Endometrium (tissue), 2 donors: Measurements from ENCODE around the gene COL18A1.

Source experiments
- FAIRE-seq: peaks from 2 replicates; lab custom pipeline; 2012; peaks lifted over from hg19 to GRCh38; lab: Jason Lieb, UNC
- donor health status: control.
- donor health status: control.

COL18A1 gene

DNA sequence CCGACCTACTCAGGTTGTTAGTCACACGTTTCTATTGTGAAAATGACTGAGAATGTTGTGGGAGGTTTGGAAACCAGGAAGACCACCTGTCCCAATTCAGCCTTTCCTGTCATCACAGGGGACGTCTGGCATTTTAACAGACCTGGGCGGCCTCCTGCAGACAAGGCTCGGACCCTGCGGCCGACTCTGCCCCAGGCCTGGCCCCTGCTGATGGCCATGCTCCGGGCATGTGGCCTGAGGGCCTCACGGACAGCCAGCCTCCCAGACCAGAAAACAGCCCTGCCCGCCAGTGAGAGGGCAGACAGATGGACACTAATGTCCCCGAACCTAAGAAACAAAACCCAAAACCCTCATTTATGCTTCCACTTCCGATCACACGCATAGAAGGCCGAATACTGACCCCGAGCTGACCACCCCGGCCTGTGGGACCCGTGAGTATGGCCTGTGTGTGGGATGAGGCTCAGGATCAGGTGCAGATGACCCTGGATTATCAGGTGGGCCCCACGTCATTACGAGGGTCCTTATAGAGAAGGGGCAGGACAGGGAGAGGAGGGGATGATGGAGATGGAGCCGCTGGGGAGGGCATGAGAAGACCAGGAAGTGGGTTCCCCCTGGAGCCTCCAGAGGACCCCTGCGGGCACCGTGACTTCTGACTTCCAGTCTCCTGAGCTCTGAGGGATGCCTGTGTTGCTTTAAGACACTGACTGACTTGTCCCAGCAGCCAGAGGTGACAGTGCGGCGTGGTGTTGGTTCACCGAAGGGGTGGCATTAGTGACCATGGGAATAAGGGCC, 9.6 kb downstream of the COL18A1 start:
- FAIRE-seq: no peak

DNA sequence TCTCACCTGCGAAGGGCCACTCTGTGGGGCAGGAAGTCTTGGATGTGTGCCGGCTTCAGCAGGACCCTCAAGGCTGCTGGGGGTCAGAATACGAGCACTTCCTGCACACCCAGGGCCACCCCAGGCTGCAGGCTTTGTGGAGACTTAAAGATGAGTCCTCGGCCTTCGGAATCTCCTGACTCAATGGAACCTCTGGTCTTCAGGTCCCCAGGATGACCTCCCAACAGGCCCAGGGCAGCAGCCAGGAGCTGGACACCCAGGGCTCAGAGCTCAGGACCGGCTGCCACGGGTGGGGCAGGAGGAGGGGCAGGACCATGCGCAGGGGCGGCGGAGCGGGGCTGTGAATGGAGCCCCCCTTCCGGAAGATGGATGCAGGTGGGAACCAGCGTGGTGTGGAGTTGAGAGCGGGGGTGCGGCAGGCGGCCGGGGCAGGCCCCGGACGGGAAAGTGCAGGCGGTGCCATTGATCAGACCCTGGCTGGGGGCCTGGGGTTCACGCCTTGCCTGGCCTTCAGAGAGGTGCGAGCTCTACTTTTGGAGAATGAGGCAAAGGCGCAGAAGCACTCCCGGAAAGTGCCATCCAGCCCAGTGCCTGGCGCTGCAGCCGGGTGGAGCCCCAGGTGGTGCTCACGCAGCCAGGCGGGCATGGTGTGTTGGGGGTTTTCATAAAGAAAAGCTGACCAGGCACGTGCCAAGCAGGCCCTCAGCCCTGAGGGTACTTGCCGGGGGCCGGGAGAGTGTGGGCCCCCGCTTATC, 10.4 kb downstream of the COL18A1 start:
- FAIRE-seq: no peak

DNA sequence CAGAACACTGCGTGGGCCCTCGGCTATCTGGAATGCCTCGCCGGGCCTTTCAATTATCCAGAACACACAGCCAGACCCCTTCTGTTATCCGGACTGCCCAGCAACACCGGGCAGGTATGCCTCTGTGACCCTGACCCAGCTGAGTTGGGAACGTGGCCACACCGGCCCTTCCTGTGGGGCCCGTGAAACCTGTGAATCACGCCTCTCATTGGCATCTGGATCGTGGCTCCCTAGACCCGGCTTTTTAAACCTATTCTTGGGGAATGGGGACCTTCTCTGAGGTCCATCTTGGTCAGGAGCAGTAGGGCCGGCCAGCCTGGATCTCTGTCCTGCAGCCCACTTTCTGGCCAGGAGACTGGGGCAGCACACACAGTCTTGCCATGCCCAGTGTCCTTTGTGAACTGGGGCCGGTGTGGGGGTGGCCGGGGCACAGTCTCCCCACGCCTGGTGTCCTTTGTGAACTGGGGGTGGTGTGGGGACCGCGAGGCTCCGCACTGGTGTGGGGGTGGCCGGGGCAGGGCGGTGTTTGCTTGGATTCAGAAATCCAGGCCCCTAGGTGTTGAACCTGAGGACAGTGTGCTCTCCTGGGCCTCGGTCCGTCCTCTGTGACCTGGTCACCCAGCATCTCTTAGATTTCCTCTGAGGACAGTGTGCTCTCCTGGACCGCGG, 11.1 kb downstream of the COL18A1 start:
- no peak for FAIRE-seq

DNA sequence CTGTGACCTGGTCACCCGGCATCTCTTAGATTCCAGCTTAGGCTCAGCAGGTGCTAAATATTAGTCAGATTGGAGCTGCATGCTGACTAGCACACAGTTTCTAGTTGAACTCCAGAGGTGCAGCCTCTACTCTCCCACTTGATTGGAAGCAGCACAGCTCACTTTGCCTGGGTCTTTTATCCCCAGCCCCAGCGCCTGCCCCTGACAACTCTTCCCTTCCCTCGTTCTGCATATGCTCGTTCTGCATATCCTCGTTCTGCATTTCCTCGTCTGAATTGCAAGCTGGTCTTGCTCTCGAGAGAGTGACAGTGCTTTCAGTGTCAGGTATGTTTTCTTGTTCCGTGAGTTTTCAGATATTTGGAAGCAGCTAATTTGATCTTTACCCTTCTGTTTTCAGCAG, 11.7 kb downstream of the COL18A1 start:
- FAIRE-seq: no peak

DNA sequence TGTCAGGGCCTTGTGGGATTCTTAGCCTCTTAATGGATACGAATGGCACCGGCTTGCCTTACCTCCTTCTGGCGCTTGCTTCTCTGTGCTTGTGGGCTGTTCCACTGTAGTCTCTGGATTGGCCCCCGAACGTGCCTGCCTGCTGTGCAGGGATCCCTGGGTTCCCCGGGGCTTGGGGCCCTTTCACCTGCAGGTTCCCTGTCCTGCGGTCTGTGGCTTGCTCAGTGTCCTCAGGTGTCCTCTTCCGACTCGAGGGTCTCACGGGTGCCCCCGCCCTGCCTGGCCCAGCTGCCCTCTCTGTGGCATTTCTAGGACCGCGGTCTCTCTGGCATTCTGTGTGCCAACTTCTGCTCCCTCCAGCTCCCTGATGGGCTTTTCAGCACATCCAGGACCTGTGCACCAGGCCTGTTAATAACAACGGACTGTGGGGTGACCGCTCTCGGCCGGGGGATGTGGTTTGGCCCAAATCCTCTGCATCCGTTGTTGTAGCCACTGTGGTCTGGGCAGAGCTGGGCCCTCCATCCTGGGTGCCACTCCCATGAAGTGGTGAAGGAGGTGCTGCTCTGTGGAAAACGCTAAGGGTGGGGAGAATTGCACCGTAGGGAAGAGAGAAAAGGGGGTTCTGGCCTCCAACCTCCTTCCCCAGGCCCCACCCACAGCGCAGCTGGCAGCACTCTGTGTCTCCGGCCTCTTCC, 12.4 kb downstream of the COL18A1 start:
- FAIRE-seq: no peak

DNA sequence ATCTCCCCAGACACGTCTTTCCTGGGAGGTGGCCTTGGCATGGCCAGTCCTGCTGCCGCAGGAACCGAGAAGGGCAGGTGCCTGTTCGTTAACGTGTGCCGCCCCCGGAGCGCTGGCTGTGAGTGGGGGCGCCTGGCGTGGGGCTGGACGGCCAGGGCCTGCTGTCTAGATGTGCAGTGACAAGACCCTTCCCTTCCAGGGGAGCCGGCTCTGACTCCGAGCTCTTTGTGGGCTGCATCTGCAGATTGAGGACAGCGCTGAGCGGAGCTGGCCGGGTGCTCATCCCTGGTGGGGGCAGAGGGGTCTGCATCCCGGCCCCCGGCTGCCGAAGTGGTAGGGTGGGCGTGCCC, 13.0 kb downstream of the COL18A1 start:
- no peak for FAIRE-seq

DNA sequence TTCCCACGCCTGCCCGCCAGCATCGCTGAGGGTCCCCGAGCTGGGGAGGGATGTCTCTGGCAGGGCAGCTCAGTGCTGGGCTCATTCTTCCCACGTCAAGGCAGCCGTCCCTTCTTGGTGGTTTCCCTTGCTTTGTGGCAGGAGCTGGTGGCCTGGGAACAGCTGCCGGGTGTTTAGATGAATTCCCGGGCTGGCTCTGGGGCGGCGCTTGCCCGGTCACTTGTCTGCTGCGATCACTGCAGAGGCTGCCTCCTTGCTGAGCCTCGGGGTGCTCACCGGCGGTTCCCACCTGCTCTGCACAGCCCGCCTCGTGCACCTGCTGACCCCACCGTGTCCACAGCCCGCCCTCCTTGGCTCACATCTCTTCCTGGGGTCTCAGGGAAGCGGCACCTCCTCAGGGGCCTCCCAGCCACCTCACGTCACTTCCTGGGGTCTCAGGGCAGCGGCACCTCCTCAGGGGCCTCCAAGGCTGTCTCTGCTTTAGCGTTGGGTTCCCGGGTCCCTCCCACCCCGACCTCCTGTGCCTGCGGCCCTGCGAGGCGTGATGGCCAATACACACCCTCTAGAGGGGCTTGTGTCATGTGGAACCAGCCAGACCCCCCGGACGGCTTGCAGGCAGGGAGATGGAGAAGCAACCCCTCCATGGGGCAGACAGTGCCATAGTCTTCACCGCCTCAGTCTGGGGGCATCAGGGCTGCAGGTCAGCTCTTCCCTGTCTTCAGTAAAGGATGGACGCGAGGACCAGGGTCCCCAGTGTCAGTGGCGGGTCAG, 13.5 kb downstream of the COL18A1 start:
- FAIRE-seq: no peak

DNA sequence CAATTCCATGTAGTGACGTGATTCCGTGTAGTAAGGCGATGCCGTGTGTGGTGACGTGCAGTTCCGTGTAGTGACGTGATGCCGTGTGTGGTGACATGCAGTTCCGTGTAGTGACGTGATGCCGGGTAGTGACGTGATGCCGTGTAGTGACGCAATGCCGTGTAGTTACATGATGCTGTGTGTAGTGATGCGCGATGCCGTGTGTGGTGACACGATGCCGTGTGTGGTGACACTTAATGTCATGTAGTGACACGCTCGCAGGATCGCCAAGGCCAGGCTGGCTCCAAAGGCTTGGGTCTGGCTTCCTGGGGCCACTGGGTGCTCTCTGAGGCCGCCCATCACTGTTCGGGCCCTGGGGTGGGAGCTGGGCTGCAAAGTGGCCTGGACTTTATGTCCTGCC, 14.2 kb downstream of the COL18A1 start:
- FAIRE-seq: no peak

DNA sequence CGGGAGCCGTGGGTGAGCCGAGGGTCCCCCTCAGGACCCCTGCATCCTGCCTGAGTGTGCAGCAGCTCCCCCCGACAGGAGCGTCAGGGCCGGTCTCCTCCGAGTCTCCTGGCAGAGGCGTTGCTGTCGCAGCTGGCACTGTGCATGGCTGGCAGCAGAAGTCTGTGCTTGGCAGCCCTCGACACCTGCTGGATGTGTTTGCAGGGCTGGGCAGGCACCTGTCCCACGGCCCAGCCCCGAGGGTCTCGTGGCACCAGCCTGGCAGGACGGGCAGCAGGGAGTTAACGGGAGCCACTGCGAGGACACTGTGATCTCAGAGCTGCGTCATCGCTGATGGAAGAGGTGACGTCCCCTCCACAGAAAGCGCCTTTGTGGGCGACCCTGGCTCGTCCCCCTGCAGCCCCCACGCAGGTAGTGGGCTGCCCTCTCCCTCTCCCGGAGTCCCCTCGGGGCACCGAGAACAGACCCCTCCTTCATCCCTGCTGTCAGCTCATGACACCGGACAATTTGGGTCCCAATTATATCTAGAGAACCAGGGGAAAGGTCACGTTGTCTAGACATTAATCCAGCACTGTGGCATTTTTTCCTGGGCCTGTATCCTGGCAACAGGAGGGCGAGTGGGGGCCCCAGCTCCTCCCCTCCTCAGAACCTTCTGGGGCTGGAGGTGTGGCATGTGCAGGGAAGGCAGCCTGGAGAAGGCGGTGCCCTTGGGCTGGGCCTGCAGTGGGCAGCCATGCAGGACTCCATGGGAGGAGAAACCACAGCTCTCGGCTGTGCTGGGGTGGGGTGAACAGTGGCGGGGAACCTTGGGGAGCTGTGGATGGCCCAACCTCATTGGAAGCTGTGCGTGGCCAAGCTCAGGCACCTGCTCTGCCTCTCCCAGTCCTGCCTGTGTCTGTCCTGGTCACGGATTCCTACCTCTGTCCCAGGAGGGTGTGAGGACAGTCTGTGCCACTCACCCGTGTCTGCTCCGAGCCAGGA, 15.4 kb downstream of the COL18A1 start:
- no peak for FAIRE-seq

DNA sequence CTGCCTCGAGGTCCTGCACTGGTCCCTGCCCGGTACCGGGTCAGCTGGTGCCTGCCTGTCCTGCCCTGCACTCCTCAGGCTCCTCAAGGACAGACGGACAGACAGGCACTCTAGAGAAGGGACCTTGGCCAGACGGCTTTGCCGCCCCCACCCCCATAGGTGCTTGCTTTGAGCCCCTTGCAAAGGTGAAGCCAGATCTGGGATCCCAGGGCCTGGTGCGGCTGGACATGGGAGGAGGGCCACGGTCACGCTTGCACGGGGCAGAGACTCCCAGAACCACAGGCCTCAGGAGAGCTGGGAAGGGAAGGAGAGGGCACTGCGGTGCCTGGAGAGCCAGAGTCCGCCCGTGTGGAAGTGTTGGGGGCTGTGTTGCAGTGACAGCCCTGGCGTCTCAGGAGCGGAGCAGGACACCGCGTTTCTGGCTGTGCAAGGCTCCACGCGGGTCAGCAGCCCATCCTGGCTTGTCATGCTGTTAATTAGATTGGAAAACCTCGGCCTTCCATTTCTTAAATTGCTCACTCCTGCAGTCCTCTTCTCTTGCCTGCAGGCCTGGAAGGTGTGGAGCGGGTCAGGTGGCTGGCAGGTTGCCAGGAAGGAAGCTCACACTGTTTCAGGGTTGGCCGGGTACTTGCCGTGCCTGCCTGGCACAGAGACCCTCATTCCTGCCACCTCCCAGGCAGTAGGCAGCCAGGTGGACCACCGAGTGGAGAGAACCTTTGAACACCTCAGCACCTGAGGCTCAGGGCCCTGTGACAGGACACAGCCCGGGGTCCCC, 16.3 kb downstream of the COL18A1 start:
- no peak for FAIRE-seq

DNA sequence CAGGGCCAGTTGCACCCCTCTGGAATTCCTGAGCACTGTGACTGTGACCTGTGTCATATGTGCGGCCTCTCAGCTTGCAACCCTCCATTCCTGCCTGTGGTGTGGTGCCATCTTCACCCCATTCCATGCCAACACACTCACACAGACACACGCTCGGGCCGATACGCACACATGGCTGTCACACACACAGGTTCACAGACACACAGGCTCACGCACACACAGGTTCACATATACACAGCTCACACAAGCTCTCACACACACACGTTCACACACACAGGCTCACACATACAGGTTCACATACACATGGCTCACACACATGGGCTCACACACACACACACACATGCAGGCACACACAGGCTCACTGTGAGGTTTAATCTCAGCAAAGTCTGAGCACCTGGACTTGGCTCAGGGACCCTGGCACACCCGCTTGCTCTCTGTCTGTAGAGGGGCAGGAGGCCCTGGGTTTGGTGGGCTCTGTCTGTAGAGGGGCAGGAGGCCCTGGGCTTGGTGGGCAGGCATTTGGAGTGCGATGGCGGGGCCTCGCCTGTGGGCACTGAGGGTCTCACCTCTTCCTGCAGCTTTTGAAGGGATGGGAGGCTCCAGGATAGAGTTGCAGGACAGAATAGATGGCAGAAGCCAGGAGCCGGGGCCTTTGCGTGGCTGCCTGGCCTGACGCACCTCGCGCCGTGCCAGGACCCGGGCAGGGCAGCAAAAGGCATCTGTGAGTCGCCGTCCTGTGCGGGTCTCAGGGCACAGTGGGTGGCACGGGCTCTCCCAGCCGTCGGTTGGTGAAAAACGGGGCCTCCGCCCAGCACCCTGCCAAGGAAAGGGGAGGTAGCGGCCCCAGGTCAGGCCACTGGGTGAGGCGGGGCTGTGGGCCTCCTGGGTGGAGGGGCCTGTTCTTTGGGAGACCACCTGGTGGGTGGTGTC, 17.1 kb downstream of the COL18A1 start:
- FAIRE-seq: no peak

DNA sequence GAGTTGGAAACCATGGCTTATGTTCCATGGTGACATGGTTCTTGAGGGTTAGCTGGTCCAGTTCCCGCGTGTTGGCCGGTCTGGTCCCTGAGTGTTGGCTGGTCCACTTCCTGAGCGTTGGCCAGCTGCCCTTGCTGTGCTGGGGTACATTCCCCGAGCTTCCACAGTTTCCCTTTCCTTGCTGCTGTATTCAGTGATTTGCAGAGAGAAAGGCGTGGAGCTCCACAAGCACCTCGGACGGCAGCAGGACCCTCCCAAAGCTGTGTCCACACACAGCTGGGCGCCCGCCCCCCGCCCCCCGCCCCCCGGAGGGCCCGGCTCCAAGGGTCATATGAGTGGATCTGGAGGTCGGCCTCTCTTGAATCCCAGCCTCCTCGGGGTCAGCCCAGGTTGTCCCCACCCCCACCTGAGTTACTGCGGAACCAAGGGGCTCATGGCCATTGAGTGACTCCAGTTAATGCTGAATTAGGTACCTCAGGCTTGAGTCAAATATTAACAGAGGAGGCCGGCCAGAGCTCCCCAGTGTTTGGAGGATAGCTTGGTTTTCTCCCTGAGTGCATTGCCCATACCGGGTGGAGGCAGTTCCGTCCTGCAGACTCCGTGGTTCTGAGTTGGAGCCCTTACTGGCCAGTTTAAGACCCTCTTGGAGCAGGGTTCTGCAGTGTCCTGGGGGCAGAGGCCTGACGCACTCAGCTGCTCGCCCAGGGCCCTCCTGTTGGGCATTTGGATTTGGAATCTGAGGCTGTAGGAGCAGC, 18.4 kb downstream of the COL18A1 start:
- no peak for FAIRE-seq

DNA sequence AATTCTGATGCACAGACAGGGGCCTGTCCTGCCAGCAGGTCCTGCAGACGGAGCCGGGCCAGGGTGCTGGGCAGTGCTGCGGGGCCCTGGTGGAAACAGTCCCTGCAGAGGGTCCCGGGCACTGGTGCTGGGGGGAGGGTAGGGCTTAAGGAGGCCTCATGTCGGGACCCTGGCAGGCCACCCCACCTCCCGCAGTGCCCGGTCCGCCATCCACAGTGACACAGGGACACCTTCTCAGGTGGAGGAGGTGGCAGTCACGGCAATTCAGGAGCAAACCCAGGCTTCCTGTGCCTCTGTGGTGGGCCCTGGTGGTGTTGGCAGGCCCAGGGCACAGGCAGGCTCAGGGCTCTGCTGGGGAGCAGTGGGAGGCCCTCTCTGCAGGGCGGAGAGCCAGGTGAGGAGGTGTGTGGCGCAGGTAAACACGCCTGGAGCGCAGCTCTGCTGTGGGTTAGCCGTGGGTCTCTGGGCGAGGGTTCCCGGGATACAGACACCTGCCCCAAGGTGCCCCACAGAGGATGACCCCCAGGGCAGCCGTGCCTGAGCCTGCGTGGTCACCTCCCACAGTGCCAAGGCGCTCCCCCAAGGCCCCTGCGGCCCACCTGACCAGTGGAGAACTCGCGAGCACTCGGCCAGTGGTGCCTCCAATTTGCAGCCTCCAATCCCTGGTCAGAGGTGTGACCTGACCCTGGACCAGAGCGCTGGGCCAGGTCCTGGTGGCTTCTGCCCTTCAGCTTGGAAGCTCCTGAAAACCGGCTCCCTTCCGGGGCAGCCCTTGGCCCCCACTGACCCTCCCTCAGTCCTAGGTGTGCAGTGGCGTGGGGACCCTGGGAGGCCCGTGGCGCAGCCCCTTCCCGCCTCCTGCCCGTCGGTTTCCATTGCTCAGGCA, 19.2 kb downstream of the COL18A1 start:
- FAIRE-seq: no peak

DNA sequence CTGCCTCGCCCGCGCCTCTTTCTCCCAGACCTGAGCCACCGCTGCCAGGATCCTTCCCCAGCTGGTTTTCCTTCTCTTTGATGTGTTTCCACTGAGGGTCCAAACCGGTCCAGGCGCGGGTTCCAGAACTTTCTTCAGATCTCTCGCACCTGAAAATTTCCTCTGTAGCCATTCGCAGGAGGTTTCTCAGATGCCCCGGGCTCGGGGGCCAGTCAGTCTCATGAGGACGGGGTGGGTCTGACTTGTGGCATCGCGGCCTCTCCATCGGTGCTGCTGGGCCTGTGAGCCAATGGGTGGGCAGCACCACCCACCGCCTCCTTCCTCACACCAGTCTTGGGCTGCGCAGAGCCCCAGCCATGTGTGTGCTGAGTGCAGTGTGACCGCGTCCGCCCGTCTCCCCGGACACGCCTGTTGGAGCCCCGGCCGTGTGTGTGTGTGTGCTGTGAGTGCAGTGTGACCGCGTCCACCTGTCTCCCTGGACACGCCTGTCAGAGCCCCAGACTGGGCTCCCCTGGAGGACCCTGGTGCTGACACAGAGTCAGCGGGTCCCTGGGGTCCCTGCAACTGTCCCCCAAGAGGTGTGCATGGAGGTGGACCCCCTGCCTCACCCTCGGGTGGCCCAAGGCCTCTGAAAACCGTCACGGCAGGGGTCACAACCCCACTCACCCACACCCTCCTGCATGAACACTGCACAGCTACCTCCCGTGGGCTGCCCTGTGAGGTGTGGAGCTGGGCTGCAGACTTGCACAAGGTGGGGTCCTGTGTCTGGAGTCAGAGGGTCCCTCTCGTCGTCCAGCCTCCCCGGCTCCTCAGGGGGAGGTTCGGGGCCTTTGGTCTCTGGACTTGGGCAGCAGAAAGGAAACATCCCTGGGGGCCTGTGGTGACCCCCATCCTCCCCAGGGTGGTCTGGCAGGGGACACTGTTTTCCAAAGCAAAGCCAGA, 20.2 kb downstream of the COL18A1 start:
- no peak for FAIRE-seq
